ENCODE data around the gene ZNF197.

- TF ChIP-seq POLR2A (IDR thresholded peaks at IDR 0.05) (no peak), CTCF (IDR thresholded peaks at IDR 0.05) (no peak), EP300 (IDR thresholded peaks at IDR 0.05) (no peak)
Measured at GRCh38 chr3:44666346-44666745, 41.5 kb downstream of the ZNF197 start.

Data from tibial nerve (tissue), 4 donors.